GM18520 (cell line): Measurements from ENCODE around the gene YAP1.

Source experiments
- ATAC-seq: cut with Tn5 transposase; IDR thresholded peaks from one replicate; pipeline ENCODE4 v1.9.1; 2021; ENCODE audit not compliant: unreplicated experiment

The YAP1 gene

GRCh38 chr11:102109896-102110760, at the start of gene YAP1:
YAP1 (plus strand) TSS chr11:102110447; CDS start chr11:102110849, 402 bp downstream.
- peak; percentile 64 for ATAC-seq

DNA sequence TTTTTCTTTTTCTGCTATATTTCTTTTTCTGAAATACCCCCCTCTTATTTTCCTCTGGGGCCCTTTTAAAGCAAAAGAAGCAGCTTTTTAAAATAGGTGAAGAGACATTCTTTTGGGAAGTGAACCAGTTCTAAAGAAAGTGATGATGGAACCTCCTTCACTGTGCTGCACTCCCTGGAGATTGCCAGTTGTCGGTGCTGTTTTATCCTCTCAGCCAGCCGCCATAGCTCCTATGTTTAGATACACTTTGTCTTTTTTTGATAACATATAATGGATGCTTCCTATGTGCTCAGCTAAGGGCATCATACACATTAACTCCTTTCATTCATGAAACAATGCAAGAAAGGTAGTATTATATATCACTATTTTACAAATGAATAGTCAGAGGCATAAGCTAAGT, 49.0 kb upstream of the YAP1 start:
- ATAC-seq: no peak

- no peak for ATAC-seq
These were observed 48.1 kb upstream of the YAP1 start for GRCh38 chr11:102062106-102062505.

GRCh38 chr11:102064316-102064715, 45.9 kb upstream of the YAP1 start:
- ATAC-seq: no peak

DNA sequence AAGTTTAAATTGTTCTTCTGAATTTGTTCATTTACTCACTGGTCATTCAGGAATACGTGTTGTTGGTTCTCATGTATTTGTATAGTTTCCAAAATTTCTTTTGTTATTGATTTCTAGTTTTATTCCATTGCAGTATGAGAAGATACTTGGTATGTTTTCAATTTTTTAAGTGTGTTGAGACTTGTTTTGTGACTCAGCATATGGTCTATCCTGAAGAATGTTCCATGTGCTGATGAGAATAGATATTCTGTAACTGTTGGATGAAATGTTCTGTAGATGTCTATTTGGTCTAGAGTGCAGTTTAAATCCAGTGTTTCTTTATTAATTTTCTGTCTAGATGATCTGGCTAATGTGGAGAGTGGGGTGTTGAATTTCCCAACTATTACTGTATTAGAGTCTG, 39.5 kb upstream of the YAP1 start:
- ATAC-seq: no peak

DNA sequence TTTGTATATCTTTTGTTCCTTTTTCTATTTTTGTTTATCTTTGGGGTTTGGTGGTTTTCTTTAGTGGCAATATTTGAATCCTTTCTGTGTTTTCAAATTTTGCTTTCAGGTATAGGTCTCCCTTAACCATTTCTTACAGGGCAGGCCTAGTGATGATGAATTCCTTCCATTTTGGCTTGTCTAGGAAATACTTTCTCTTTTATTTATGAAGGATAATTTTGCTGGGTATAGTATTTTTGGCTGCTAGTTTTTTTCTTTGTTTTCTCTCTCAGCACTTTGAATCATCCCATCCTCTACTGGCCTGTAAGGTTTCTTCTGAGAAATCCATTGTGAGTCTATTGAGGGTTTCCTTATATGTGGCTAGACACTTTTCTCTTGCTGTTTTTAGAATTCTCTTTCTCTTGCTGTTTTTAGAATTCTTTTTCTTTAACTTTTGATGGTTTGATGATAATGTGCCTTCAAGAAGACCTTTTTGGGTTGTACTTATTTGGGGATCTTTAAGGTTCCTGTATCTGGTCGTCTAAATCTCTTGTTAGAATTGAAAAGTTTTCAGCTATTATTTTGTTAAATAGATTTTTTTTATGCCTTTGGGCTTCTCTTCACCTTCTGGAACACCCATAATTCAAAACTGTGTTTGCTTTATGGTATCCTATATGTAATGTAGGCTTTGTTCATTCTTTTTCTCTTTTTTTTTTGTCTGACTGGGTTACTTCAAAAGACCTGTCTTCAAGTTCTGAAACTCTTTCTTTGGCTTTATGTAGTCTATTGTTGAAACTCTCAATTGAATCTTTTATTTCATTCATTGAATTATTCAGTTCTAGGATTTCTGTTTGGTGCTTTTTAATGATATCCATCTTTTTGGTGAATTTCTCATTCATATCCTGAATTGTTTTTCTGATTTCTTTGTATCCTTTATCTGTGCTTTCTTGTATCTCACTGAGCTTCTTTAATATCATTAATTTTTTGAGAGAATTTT, 38.5 kb upstream of the YAP1 start:
- ATAC-seq: no peak

- ATAC-seq: no peak
These were observed 37.0 kb upstream of the YAP1 start for GRCh38 chr11:102073253-102073652.

DNA sequence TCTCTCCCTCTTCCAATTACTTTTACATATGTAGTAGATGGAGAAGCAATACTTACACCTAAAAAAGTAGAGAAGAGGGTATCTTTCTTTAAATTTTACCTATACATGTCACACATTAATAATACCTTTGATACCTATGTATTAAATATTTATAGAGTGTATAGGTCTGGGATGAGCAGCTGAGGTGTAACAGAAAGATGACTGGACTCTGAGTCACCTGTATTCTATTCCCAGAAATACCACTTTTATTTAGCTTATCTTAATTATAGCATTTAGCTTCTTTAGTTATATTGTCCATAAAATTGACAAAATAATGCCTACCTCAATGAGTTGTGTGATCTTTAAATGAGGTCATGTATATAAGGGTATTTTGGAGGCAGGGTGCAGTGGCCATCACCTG, 30.6 kb upstream of the YAP1 start:
- no peak for ATAC-seq

- ATAC-seq: no peak
These were observed 28.9 kb upstream of the YAP1 start for GRCh38 chr11:102081313-102081712.

- no peak for ATAC-seq
These were observed 24.2 kb upstream of the YAP1 start for GRCh38 chr11:102085864-102086551.

DNA sequence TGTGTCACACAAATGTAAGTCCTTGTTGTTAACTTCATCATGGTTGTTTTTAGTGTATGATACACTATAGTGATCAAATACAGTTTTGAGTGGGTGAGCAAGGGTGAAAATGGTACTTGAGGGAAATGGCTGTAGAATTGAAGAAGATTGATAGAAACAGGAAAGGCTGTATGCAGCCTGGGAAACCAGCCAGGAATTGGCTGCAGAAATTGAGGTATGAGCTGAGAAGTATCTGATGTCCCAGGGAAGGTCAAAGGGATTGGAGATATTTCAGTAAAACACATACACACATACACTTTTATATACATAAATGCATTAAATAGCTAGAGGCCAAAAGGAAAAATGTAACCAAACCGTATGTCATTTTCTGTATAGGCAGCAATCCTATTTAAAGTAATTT, 13.1 kb upstream of the YAP1 start:
- no peak for ATAC-seq

DNA sequence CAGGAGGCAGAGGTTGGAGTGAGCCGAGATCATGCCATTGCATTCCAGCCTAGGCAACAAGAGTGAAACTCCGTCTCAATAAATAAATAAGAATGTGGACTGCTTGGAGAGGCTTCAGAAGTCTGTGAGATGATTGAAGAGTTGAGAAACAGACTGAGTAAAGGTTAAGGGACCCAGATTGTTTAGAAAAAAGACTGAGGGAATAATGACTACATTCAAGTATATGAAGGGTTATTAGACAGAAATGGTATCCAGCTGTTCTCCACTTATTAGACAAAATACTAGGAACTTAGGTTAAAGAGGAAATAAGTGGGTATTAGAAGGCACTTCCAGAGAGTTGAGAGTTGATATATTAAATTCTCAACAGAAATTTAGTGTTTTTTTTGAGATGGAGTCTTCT, 10.5 kb upstream of the YAP1 start:
- ATAC-seq: no peak

DNA sequence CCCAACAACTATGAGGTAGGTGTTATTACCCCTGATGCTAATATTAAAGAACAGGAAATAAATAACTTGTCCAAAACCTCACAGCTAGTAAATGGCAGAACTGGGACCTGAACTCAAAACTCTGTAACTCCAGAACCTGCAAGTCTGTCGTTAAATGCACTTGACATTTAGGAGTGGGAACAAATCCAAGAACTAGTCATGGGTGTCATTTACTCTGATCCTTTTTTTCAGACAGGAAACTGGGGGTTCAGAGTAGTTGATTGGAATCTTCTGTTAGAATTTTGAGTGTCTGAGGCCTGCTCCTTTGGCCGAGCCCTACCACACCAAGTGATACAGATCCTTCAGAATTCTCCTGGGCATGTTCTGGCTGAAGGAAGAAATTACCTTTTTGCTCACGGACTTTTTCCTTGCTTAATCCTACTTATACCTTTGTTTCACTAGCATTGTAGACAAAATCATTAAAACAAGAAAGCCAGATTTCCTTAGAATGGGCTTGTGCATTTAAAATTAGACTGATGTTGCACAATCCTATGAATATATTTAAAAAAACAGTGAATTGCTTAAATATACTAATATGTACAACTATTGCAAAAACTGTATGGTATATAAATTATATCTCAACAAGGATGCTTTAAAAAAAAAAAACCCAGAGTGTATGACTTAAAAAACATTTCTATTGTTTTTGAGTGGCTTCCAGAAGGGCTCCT, 1.4 kb upstream of the YAP1 start:
- no peak for ATAC-seq

DNA sequence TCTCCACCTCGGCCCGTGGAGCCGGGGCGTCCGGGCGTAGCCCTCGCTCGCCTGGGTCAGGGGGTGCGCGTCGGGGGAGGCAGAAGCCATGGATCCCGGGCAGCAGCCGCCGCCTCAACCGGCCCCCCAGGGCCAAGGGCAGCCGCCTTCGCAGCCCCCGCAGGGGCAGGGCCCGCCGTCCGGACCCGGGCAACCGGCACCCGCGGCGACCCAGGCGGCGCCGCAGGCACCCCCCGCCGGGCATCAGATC, 439 bp downstream of the YAP1 start:
- peak; percentile 4 for ATAC-seq

- no peak for ATAC-seq
These were observed 952 bp downstream of the YAP1 start for GRCh38 chr11:102111011-102111786.

DNA sequence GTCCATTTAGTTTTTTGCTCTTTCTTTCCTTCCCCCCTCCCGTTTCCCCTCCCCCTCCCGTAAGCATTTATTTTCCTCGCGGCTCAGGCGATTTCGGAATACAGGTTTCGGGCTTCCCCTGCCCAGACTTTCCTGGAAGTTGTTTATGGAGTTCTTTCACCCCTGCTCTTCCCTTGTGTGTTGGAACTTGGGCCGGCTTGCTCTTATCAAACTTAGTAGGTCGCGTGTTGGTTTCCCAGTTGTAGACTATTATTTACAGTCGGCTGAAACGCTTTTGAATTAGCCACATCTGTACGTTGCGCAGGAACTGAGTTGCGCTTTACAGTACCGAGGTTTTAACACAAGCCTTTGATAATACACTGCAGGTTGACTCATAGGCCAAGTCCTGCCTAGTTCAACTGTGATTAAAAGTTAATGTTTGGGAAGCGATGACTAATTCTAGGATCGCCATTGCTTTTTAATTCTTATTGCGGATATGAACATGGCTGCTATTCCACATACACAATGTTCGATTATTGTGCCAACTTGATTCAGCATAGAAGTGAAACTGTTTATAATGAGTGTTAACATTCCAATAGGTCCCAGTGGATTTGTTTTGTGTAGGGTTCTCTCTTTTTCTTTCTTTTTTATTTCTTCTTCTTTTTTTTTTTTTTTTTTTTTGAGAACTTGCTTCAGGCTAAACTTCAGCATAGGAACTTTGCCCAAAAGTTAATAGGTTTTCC, 1.7 kb downstream of the YAP1 start:
- no peak for ATAC-seq

DNA sequence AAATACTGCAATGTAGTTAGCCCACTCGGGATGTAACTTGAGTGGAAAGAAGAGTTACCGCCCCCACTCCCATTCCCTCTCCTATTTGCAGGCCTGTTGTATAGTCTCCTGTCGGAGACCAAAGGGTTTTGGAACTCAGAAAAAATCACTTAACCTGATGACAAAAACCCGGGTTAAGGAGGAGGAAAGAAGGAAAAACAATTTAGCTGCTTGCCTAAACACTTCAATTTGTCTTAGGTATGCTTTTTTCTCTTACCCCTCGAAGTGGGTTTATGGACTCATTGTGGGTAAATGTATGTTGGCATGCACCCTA, 2.2 kb downstream of the YAP1 start:
- ATAC-seq: no peak

DNA sequence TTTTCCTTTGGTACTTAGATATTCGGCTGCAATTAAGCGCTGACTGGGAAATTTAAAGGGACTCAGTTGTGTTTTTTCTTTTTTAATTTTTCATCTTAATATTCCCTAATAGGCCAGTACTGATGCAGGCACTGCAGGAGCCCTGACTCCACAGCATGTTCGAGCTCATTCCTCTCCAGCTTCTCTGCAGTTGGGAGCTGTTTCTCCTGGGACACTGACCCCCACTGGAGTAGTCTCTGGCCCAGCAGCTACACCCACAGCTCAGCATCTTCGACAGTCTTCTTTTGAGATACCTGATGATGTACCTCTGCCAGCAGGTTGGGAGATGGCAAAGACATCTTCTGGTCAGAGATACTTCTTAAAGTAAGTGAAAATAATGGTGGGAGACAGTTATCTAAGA, 3.8 kb downstream of the YAP1 start:
- ATAC-seq: no peak

DNA sequence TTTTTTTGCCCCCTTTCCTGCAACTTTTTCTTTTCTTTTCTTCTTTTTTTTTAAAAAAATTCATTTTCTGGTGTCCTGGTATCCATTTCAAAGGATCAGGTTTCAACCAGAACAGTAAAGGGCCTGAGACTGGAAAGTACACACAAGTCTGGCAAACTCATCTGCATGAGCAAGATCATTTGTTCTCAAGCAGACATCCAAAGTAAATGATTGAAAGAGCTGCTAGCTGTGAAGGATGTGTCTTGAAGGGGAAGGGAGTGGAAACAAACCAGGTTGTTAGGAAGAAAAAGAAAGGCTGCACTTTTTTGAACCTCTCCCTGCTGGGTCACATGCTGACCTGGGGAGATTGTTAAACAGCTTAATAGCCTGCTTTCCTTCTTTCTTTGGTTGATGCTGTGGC, 5.3 kb downstream of the YAP1 start:
- ATAC-seq: no peak
